ENCODE measurements around the gene RIN3.

GRCh38 chr14:92553438-92553837, 39.9 kb downstream of the RIN3 start:
- no peak for TF ChIP-seq CTCF (conservative IDR thresholded peaks at IDR 0.05; ENCODE audit: low read depth, low read length)
- TF ChIP-seq EZH2 (IDR thresholded peaks at IDR 0.05; ENCODE audit: borderline replicate concordance, low read depth, low read length, poor library complexity, severe bottlenecking): no peak
